ENCODE measurements around the gene AREL1.

The AREL1 gene

GRCh38 chr14:74658535-74659131 is 54.2 kb downstream of the AREL1 start:
- DNase-seq (ENCODE audit: low spot score) = no peak

- DNase-seq (ENCODE audit: low spot score) = no peak
Measured at GRCh38 chr14:74656964-74657363, 55.9 kb downstream of the AREL1 start.

GRCh38 chr14:74655599-74656395 is 57.1 kb downstream of the AREL1 start:
- no peak for DNase-seq (ENCODE audit: low spot score)

- no peak for DNase-seq (ENCODE audit: low spot score)
Measured at GRCh38 chr14:74654931-74655330, 57.9 kb downstream of the AREL1 start.

GRCh38 chr14:74653386-74654138 is 59.3 kb downstream of the AREL1 start:
- peak; percentile 32 for DNase-seq (ENCODE audit: low spot score)

GRCh38 chr14:74652541-74652940 is 60.3 kb downstream of the AREL1 start:
- no peak for DNase-seq (ENCODE audit: low spot score)

GRCh38 chr14:74650927-74651686 is 61.8 kb downstream of the AREL1 start:
- no peak for DNase-seq (ENCODE audit: low spot score)

- DNase-seq (ENCODE audit: low spot score) = no peak
Measured at GRCh38 chr14:74649673-74650072, 63.2 kb downstream of the AREL1 start.

GRCh38 chr14:74649167-74649566 is 63.7 kb downstream of the AREL1 start:
- no peak for DNase-seq (ENCODE audit: low spot score)

GRCh38 chr14:74648601-74649000 is 64.3 kb downstream of the AREL1 start:
- DNase-seq (ENCODE audit: low spot score) = no peak

GRCh38 chr14:74647678-74648461 is 65.0 kb downstream of the AREL1 start:
- DNase-seq (ENCODE audit: low spot score) = no peak

GRCh38 chr14:74647061-74647677 is 65.7 kb downstream of the AREL1 start:
- DNase-seq (ENCODE audit: low spot score) = no peak

- DNase-seq (ENCODE audit: low spot score) = no peak
Measured at GRCh38 chr14:74645756-74646470, 67.0 kb downstream of the AREL1 start.

- DNase-seq (ENCODE audit: low spot score) = no peak
Measured at GRCh38 chr14:74645244-74645643, 67.6 kb downstream of the AREL1 start.

GRCh38 chr14:74641601-74642391 is 71.1 kb downstream of the AREL1 start:
- no peak for DNase-seq (ENCODE audit: low spot score)

- no peak for DNase-seq (ENCODE audit: low spot score)
Measured at GRCh38 chr14:74638966-74639365, 73.9 kb downstream of the AREL1 start.

- DNase-seq (ENCODE audit: low spot score) = no peak
Measured at GRCh38 chr14:74638066-74638465, 74.8 kb downstream of the AREL1 start.

GRCh38 chr14:74637178-74637550 is 75.7 kb downstream of the AREL1 start:
- no peak for DNase-seq (ENCODE audit: low spot score)

- no peak for DNase-seq (ENCODE audit: low spot score)
Measured at GRCh38 chr14:74636424-74637177, 76.3 kb downstream of the AREL1 start.
